Measurements from ENCODE around the gene PAPPA. TPM values are rescaled to one million over a fixed set of nuclear protein-coding genes. Genes with fewer than 3 reads are reported as not detected.

Gene PAPPA
- total and polyA plus RNA-seq, 2 donors from 2014 or later, result 4.2 to 10.2 TPM

DNA sequence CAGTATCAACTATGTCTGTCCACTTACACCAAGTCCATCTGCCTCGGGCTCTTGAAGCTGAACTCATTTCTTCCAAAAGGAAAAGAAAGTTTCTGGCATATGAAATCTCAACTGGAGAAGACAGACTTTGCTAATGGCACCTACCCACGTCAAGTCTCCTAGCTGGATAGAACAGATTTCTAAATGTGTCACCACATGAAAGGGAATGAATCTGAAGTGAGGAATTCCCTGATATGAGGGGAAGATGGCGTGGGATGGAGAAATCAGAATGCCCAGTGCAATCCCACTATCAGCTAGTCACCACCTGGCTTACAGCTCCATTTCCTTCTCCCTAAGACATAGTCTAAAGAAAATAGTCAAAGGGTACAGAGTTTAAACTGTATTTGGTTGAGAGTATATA, 144.7 kb downstream of the PAPPA start:
- TF ChIP-seq, protein P1, sequence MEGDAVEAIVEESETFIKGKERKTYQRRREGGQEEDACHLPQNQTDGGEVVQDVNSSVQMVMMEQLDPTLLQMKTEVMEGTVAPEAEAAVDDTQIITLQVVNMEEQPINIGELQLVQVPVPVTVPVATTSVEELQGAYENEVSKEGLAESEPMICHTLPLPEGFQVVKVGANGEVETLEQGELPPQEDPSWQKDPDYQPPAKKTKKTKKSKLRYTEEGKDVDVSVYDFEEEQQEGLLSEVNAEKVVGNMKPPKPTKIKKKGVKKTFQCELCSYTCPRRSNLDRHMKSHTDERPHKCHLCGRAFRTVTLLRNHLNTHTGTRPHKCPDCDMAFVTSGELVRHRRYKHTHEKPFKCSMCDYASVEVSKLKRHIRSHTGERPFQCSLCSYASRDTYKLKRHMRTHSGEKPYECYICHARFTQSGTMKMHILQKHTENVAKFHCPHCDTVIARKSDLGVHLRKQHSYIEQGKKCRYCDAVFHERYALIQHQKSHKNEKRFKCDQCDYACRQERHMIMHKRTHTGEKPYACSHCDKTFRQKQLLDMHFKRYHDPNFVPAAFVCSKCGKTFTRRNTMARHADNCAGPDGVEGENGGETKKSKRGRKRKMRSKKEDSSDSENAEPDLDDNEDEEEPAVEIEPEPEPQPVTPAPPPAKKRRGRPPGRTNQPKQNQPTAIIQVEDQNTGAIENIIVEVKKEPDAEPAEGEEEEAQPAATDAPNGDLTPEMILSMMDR (IDR thresholded peaks at IDR 0.05; ENCODE audit: borderline replicate concordance, extremely low read depth, insufficient read depth), result no peak
- no peak for DNase-seq

DNA sequence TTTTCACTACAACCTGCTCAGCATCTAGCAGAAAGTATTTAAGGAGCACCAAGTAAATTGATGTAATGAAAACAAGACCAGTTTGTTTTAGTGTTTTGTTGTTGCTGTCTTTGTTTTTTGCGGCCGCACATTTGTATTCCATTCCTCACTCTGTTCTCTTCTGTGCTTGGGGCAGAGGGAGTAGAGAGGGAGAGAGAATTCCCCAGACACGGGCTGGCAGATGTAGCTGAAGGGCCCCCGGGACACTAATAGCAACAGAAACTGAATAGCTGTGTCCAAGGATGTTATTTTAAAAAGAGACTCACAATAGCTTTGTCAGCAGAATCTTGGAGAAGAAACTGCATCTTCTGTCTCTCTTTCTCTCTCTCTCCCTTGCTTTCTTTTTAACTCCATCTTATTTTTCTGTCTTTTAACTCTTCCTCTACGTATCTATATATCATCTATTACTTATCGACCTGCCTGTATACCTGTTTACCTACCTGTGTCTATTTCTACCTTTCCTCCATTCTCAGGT, 145.3 kb downstream of the PAPPA start:
- H3K4me3 ChIP-seq (ENCODE audit: low read length in 3 of 3), result no peak overlapping the region
- H3K27ac ChIP-seq (ENCODE audit: low read depth in 2 of 2, low read length in 2 of 2), result no peak overlapping the region
- DNase-seq (no peak), FAIRE-seq (no peak)
- H3K4me1 ChIP-seq (ENCODE audit: control insufficient read depth in 2 of 3, insufficient read depth in 2 of 3, low read depth in 1 of 3, low read length in 3 of 3), result peaks cover 0 to 3% (median 0%) of the 10 kb centered on the region in 3 donors
- no peak overlapping the region for H3K9ac ChIP-seq (ENCODE audit: low read length in 3 of 3)
- no peaks in the 10 kb centered on the region for H3K9me3 ChIP-seq (ENCODE audit: control insufficient read depth in 2 of 3, insufficient read depth in 1 of 3, low read length in 3 of 3)
- peaks cover 0 to 3% (median 0%) of the 10 kb centered on the region in 3 donors for H3K36me3 ChIP-seq (ENCODE audit: control insufficient read depth in 2 of 3, insufficient read depth in 3 of 3, low read length in 3 of 3)
- intact Hi-C loops (cut with DNase I), result no loop called here
- no peaks in the 10 kb centered on the region for H3K27me3 ChIP-seq (ENCODE audit: control insufficient read depth, insufficient read depth, low read length)
- TF ChIP-seq, protein P1 (IDR thresholded peaks at IDR 0.05; ENCODE audit: borderline replicate concordance, extremely low read depth, insufficient read depth), result no peak

More for the DNA sequence above, 144.7 kb downstream of the PAPPA start:
- Histone ChIP-seq H3K9ac (ENCODE audit: low read length in 3 of 3) (no peak overlapping the region), H3K4me1 (ENCODE audit: control insufficient read depth in 2 of 3, insufficient read depth in 2 of 3, low read depth in 1 of 3, low read length in 3 of 3) (peaks cover 0 to 3% (median 0%) of the 10 kb centered on the region in 3 donors), H3K4me3 (ENCODE audit: low read length in 3 of 3) (no peak overlapping the region), H3K9me3 (ENCODE audit: control insufficient read depth in 2 of 3, insufficient read depth in 1 of 3, low read length in 3 of 3) (no peaks in the 10 kb centered on the region), H3K27ac (ENCODE audit: low read depth in 2 of 2, low read length in 2 of 2) (no peak overlapping the region), H3K36me3 (ENCODE audit: control insufficient read depth in 2 of 3, insufficient read depth in 3 of 3, low read length in 3 of 3) (peaks cover 0 to under 1% (median 0%) of the 10 kb centered on the region in 3 donors), H3K27me3 (ENCODE audit: control insufficient read depth, insufficient read depth, low read length) (no peaks in the 10 kb centered on the region)
- intact Hi-C loops (cut with DNase I), result no loop called here
- no peak for FAIRE-seq

DNA sequence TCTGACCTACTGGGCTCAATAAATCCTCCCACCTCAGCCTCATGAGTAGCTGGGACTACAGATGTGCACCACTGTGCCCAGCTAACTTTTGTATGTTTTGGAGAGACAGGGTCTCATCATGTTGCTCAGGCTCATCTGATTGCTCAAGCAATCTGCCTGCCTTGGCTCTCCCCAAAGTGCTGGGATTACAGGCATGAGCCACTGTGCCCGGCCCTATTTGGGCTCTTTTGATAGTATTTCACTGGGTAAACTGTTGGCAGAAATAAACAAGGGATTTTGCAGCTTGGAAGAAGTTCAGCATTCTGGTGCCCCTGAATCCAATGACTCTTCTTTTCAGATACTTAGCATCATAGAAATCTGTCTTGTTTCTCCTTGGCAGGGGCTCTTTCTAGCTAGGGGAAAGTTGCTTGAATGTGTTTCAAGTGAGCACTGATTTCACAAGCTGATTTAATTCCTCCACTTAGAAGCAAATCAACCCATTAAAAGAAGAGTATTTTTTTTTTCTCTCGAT, 146.8 kb downstream of the PAPPA start:
- no peak for FAIRE-seq
- TF ChIP-seq, protein P1 (IDR thresholded peaks at IDR 0.05; ENCODE audit: borderline replicate concordance, extremely low read depth, insufficient read depth), result no peak
- intact Hi-C loops (cut with DNase I), result no loop called here

More for the DNA sequence above, 146.8 kb downstream of the PAPPA start:
- Histone ChIP-seq H3K4me3 (ENCODE audit: low read length in 3 of 3) (no peak overlapping the region), H3K4me1 (ENCODE audit: control insufficient read depth in 2 of 3, insufficient read depth in 2 of 3, low read depth in 1 of 3, low read length in 3 of 3) (peaks cover 0 to 3% (median 0%) of the 10 kb centered on the region in 3 donors), H3K9me3 (ENCODE audit: control insufficient read depth in 2 of 3, insufficient read depth in 1 of 3, low read length in 3 of 3) (no peaks in the 10 kb centered on the region), H3K27me3 (ENCODE audit: control insufficient read depth, insufficient read depth, low read length) (no peaks in the 10 kb centered on the region), H3K27ac (ENCODE audit: low read depth in 2 of 2, low read length in 2 of 2) (no peak overlapping the region), H3K9ac (ENCODE audit: low read length in 3 of 3) (no peak overlapping the region), H3K36me3 (ENCODE audit: control insufficient read depth in 2 of 3, insufficient read depth in 3 of 3, low read length in 3 of 3) (peaks cover 0 to 3% (median 0%) of the 10 kb centered on the region in 3 donors)
- DNase-seq, result no peak
